RWPE2 (cell line): Measurements from ENCODE around the gene MRPS34.

Experiments
- ATAC-seq: fragments of 200-7000 bp; cut with Tn5 transposase; 3 replicates; pipeline ENCODE4 v1.9.1; 2021; ENCODE audit warnings: low read depth
- DNase-seq: peaks from one replicate; pipeline ENCODE4 v3.0.0-alpha.2; 2020; ENCODE audit warnings: low spot score
- H3K27ac ChIP-seq: fragments of 450-650 bp; 2 replicates; pipeline ENCODE4 v1.5.1; 2017; ENCODE audit warnings: mild to moderate bottlenecking; ENCODE audit not compliant: poor library complexity, severe bottlenecking
- H3K27me3 ChIP-seq: fragments of 250-450 bp; sonication (Bioruptor Pico); 2 replicates; pipeline ENCODE4 v1.5.1; 2021; ENCODE audit warnings: mild to moderate bottlenecking, moderate library complexity; ENCODE audit not compliant: insufficient read depth, poor library complexity, severe bottlenecking
- H3K36me3 ChIP-seq: fragments of 250-450 bp; sonication (Bioruptor Pico); 2 replicates; pipeline ENCODE4 v1.5.1; 2020; ENCODE audit warnings: low read depth, mild to moderate bottlenecking, moderate library complexity
- H3K4me1 ChIP-seq: fragments of 250-450 bp; sonication (Bioruptor Pico); 2 replicates; pipeline ENCODE4 v1.5.1; 2021; ENCODE audit warnings: mild to moderate bottlenecking, moderate library complexity; ENCODE audit not compliant: insufficient read depth, poor library complexity, severe bottlenecking
- H3K4me3 ChIP-seq: fragments of 250-450 bp; sonication (Bioruptor Pico); 2 replicates; pipeline ENCODE4 v1.5.1; 2021; ENCODE audit warnings: mild to moderate bottlenecking, moderate library complexity; ENCODE audit not compliant: severe bottlenecking
- H3K9me3 ChIP-seq: fragments of 250-450 bp; sonication (Bioruptor Pico); 2 replicates; pipeline ENCODE4 v1.5.1; 2021; ENCODE audit warnings: mild to moderate bottlenecking, moderate library complexity; ENCODE audit not compliant: severe bottlenecking
- CTCF ChIP-seq: fragments of 450-650 bp; IDR thresholded peaks from one replicate; pipeline ENCODE4 v1.5.1; 2017; ENCODE audit warnings: mild to moderate bottlenecking, moderate library complexity; ENCODE audit not compliant: poor library complexity, severe bottlenecking

The MRPS34 gene

GRCh38 chr16:1732071-1732470 is 40.9 kb downstream of the MRPS34 start:
- DNase-seq (no peak), ATAC-seq (no peak)
- no peak overlapping the region for H3K27ac ChIP-seq
- H3K27me3 ChIP-seq, result no peaks in the 10 kb centered on the region
- peaks cover 20% of the 10 kb centered on the region for H3K36me3 ChIP-seq
- no peak for TF ChIP-seq CTCF
- no peaks in the 10 kb centered on the region for H3K4me1 ChIP-seq
- H3K4me3 ChIP-seq, result no peak overlapping the region
- H3K9me3 ChIP-seq, result no peaks in the 10 kb centered on the region

GRCh38 chr16:1731603-1732002 is 41.3 kb downstream of the MRPS34 start:
- no peaks in the 10 kb centered on the region for H3K9me3 ChIP-seq
- TF ChIP-seq CTCF, result no peak
- H3K27ac ChIP-seq, result no peak overlapping the region
- H3K36me3 ChIP-seq, result peaks cover 20% of the 10 kb centered on the region
- H3K4me3 ChIP-seq, result no peak overlapping the region
- ATAC-seq, result no peak
- DNase-seq, result no peak
- H3K27me3 ChIP-seq, result no peaks in the 10 kb centered on the region
- no peaks in the 10 kb centered on the region for H3K4me1 ChIP-seq

GRCh38 chr16:1731073-1731472 is 41.9 kb downstream of the MRPS34 start:
- Histone ChIP-seq H3K4me1 (no peaks in the 10 kb centered on the region), H3K36me3 (peaks cover 22% of the 10 kb centered on the region), H3K27ac (no peak overlapping the region), H3K4me3 (no peak overlapping the region), H3K9me3 (no peaks in the 10 kb centered on the region), H3K27me3 (no peaks in the 10 kb centered on the region)
- no peak for TF ChIP-seq CTCF
- no peak for ATAC-seq
- DNase-seq, result no peak

- no peaks in the 10 kb centered on the region for H3K9me3 ChIP-seq
- no peak overlapping the region for H3K27ac ChIP-seq
- ATAC-seq (no peak), DNase-seq (no peak)
- TF ChIP-seq CTCF, result no peak
- H3K4me1 ChIP-seq, result no peaks in the 10 kb centered on the region
- H3K36me3 ChIP-seq, result peaks cover 24% of the 10 kb centered on the region
- no peaks in the 10 kb centered on the region for H3K27me3 ChIP-seq
- no peak overlapping the region for H3K4me3 ChIP-seq
Observed at GRCh38 chr16:1729445-1729844, 43.5 kb downstream of the MRPS34 start.

- Histone ChIP-seq H3K9me3 (no peaks in the 10 kb centered on the region), H3K27ac (no peak overlapping the region), H3K4me1 (no peaks in the 10 kb centered on the region), H3K36me3 (peaks cover 20% of the 10 kb centered on the region), H3K27me3 (no peaks in the 10 kb centered on the region), H3K4me3 (no peak overlapping the region)
- DNase-seq, result no peak
- TF ChIP-seq CTCF, result no peak
- no peak for ATAC-seq
Observed at GRCh38 chr16:1729026-1729425, 43.9 kb downstream of the MRPS34 start.
